ENCODE measurements around the gene CEP83. TPM values are rescaled to one million over a fixed set of nuclear protein-coding genes. Genes with fewer than 3 reads are reported as not detected.

CEP83 gene
- total RNA-seq, 1 experiment from 2014 or later: 26.2 TPM

- no peak for ATAC-seq
- CTCF ChIA-PET: interaction anchor here (1.6 kb wide), 1 partner anchor 9 kb away, joined by 6 read pairs; no protein-coding TSS in a partner anchor
- POLR2A ChIA-PET: no interaction called here
Observed at GRCh38 chr12:94380507-94380906, 79.2 kb downstream of the CEP83 start.

DNA sequence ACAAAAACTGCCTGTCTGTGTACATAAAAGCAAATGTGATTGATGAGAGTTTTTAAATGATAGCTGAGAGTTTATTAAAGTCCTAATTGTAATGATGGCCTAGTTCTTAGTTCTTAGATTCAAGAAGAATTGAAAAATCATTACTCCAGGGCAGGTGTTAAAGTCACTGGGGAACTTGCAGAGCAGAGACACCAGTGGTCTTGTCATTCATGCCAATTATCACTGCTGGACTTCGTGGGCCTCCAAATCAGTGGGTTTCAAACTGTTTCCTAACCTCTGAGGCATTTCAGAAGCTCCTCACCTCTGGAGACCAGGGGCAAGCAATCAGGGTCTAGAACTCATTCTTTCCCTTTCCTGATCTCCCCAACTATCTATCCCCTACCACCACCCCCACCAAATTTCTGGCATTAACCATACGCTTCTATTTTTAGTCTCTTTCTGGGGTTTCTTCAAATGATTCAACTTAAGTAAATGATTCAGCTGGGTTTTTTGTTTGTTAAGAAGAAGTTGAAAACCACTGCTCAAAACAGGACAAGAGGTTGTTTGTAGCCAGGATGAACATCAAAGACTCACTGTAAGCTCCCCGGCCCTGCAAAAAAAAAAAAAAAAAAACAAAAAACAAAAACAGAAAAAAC is 80.1 kb downstream of the CEP83 start:
- no peak overlapping the region for H3K27ac Mint-ChIP-seq
- POLR2A ChIA-PET: interaction anchor here (0.6 kb wide), 1 partner anchor 99 kb away, joined by 3 read pairs; no protein-coding TSS in a partner anchor
- ATAC-seq (no peak), DNase-seq (ENCODE audit: low spot score) (no peak)
- no peak overlapping the region for H3K4me3 Mint-ChIP-seq
- CTCF ChIA-PET: interaction anchor here (0.6 to 1.6 kb wide), 2 partner anchors 10 to 11 kb away, joined by 3 to 6 read pairs; no protein-coding TSS in a partner anchor
- no peaks in the 10 kb centered on the region for H3K27me3 Mint-ChIP-seq (ENCODE audit: low read depth)
- H3K4me1 Mint-ChIP-seq: no peaks in the 10 kb centered on the region
- TF ChIP-seq IRF2 (CRISPR knock-in tag; IDR thresholded peaks at IDR 0.05; ENCODE audit: borderline replicate concordance, low read depth): no peak
- TF ChIP-seq FOXP1 (CRISPR knock-in tag; IDR thresholded peaks at IDR 0.05; ENCODE audit: borderline replicate concordance): no peak
- peaks cover 7% of the 10 kb centered on the region for H3K9me3 Mint-ChIP-seq
- peaks cover 7% of the 10 kb centered on the region for H3K36me3 Mint-ChIP-seq

More at GRCh38 chr12:94380507-94380906, 79.2 kb downstream of the CEP83 start:
- H3K4me1 Mint-ChIP-seq: no peaks in the 10 kb centered on the region
- no peaks in the 10 kb centered on the region for H3K27me3 Mint-ChIP-seq (ENCODE audit: low read depth)
- H3K36me3 Mint-ChIP-seq: peaks cover 16% of the 10 kb centered on the region
- no peak for DNase-seq (ENCODE audit: low spot score)
- H3K4me3 Mint-ChIP-seq: no peak overlapping the region
- TF ChIP-seq, protein P1, sequence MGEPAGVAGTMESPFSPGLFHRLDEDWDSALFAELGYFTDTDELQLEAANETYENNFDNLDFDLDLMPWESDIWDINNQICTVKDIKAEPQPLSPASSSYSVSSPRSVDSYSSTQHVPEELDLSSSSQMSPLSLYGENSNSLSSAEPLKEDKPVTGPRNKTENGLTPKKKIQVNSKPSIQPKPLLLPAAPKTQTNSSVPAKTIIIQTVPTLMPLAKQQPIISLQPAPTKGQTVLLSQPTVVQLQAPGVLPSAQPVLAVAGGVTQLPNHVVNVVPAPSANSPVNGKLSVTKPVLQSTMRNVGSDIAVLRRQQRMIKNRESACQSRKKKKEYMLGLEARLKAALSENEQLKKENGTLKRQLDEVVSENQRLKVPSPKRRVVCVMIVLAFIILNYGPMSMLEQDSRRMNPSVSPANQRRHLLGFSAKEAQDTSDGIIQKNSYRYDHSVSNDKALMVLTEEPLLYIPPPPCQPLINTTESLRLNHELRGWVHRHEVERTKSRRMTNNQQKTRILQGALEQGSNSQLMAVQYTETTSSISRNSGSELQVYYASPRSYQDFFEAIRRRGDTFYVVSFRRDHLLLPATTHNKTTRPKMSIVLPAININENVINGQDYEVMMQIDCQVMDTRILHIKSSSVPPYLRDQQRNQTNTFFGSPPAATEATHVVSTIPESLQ (CRISPR knock-in tag; IDR thresholded peaks at IDR 0.05): no peak
- no peak for TF ChIP-seq NFYB (CRISPR knock-in tag; conservative IDR thresholded peaks at IDR 0.05; ENCODE audit: low read depth)
- TF ChIP-seq ZMAT4 (CRISPR knock-in tag; IDR thresholded peaks at IDR 0.05): no peak
- TF ChIP-seq, protein P2, sequence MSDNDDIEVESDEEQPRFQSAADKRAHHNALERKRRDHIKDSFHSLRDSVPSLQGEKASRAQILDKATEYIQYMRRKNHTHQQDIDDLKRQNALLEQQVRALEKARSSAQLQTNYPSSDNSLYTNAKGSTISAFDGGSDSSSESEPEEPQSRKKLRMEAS (CRISPR knock-in tag; IDR thresholded peaks at IDR 0.05): no peak
- TF ChIP-seq ZNF423 (CRISPR knock-in tag; IDR thresholded peaks at IDR 0.05): no peak
- no peak for TF ChIP-seq FOXK1 (CRISPR knock-in tag; IDR thresholded peaks at IDR 0.05)
- H3K9me3 Mint-ChIP-seq: peaks cover 16% of the 10 kb centered on the region
- no peak overlapping the region for H3K27ac Mint-ChIP-seq

GRCh38 chr12:94377599-94377998 is 82.1 kb downstream of the CEP83 start:
- Mint-ChIP-seq H3K4me1 (peaks cover 4% of the 10 kb centered on the region), H3K36me3 (no peaks in the 10 kb centered on the region), H3K27ac (no peak overlapping the region), H3K27me3 (ENCODE audit: low read depth) (no peaks in the 10 kb centered on the region), H3K9me3 (no peaks in the 10 kb centered on the region), H3K4me3 (no peak overlapping the region)
- TF ChIP-seq JUN (CRISPR knock-in tag; IDR thresholded peaks at IDR 0.05) (no peak), ZNF263 (CRISPR knock-in tag; IDR thresholded peaks at IDR 0.05; ENCODE audit: low read depth) (no peak), SMAD3 (CRISPR knock-in tag; IDR thresholded peaks at IDR 0.05; ENCODE audit: borderline replicate concordance) (no peak), ZNF396 (CRISPR knock-in tag; IDR thresholded peaks at IDR 0.05; ENCODE audit: borderline replicate concordance) (no peak), MYBL2 (CRISPR knock-in tag; IDR thresholded peaks at IDR 0.05) (no peak)
- POLR2A ChIA-PET: interaction anchor here (0.6 kb wide), 1 partner anchor 242 kb away, joined by 3 read pairs; no protein-coding TSS in a partner anchor
- no peak for DNase-seq (ENCODE audit: low spot score)
- no peak for ATAC-seq
- CTCF ChIA-PET: no interaction called here

- ChIA-PET POLR2A (no interaction called here), CTCF (no interaction called here)
- no peaks in the 10 kb centered on the region for H3K36me3 Mint-ChIP-seq
- H3K27ac Mint-ChIP-seq: no peak overlapping the region
- DNase-seq (ENCODE audit: low spot score): no peak
- H3K4me3 Mint-ChIP-seq: no peak overlapping the region
- no peaks in the 10 kb centered on the region for H3K9me3 Mint-ChIP-seq
- H3K27me3 Mint-ChIP-seq (ENCODE audit: low read depth): no peaks in the 10 kb centered on the region
- no peak for ATAC-seq
- H3K4me1 Mint-ChIP-seq: peaks cover 4% of the 10 kb centered on the region
- TF ChIP-seq HMGA2 (CRISPR knock-in tag; IDR thresholded peaks at IDR 0.05): no peak
- no peak for TF ChIP-seq MYBL2 (CRISPR knock-in tag; IDR thresholded peaks at IDR 0.05)
- no peak for TF ChIP-seq ESRRA (CRISPR knock-in tag; IDR thresholded peaks at IDR 0.05; ENCODE audit: borderline replicate concordance)
- TF ChIP-seq NFYB (CRISPR knock-in tag; conservative IDR thresholded peaks at IDR 0.05; ENCODE audit: low read depth): no peak
- TF ChIP-seq, protein P3, sequence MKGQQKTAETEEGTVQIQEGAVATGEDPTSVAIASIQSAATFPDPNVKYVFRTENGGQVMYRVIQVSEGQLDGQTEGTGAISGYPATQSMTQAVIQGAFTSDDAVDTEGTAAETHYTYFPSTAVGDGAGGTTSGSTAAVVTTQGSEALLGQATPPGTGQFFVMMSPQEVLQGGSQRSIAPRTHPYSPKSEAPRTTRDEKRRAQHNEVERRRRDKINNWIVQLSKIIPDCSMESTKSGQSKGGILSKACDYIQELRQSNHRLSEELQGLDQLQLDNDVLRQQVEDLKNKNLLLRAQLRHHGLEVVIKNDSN (CRISPR knock-in tag; IDR thresholded peaks at IDR 0.05): no peak
- TF ChIP-seq, protein P4, sequence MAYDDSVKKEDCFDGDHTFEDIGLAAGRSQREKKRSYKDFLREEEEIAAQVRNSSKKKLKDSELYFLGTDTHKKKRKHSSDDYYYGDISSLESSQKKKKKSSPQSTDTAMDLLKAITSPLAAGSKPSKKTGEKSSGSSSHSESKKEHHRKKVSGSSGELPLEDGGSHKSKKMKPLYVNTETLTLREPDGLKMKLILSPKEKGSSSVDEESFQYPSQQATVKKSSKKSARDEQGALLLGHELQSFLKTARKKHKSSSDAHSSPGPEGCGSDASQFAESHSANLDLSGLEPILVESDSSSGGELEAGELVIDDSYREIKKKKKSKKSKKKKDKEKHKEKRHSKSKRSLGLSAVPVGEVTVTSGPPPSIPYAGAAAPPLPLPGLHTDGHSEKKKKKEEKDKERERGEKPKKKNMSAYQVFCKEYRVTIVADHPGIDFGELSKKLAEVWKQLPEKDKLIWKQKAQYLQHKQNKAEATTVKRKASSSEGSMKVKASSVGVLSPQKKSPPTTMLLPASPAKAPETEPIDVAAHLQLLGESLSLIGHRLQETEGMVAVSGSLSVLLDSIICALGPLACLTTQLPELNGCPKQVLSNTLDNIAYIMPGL (CRISPR knock-in tag; IDR thresholded peaks at IDR 0.05): no peak
- TF ChIP-seq ZBTB21 (CRISPR knock-in tag; IDR thresholded peaks at IDR 0.05; ENCODE audit: borderline replicate concordance): no peak
- TF ChIP-seq STAT6 (CRISPR knock-in tag; conservative IDR thresholded peaks at IDR 0.05; ENCODE audit: low read depth): no peak
- no peak for TF ChIP-seq JAZF1 (CRISPR knock-in tag; IDR thresholded peaks at IDR 0.05)
Observed at GRCh38 chr12:94374124-94374523, 85.5 kb downstream of the CEP83 start.
